ACC112 (cell line): ENCODE data around the gene VSIG10L2.

Experiments
- H2AFZ ChIP-seq: fragments of 200-600 bp; sonication (generic); one replicate; pipeline ENCODE4 v1.6.0; 2017; ENCODE audit warnings: antibody characterized with exemption, low read length; ENCODE audit not compliant: unreplicated experiment
- H3K27ac ChIP-seq: fragments of 200-600 bp; sonication (generic); 2 replicates; pipeline ENCODE4 v1.5.1; 2014; ENCODE audit warnings: low read depth, mild to moderate bottlenecking, antibody characterized with exemption, low read length, moderate library complexity
- H3K27me3 ChIP-seq: fragments of 200-600 bp; sonication (generic); 2 replicates; pipeline ENCODE4 v1.6.1; 2014; ENCODE audit warnings: mild to moderate bottlenecking, antibody characterized with exemption, low read length, moderate library complexity, mixed read lengths; ENCODE audit not compliant: insufficient read depth
- H3K36me3 ChIP-seq: fragments of 200-600 bp; sonication (generic); 2 replicates; pipeline ENCODE4 v1.6.1; 2016; ENCODE audit warnings: mild to moderate bottlenecking, antibody characterized with exemption, low read length, moderate library complexity, mixed read lengths; ENCODE audit not compliant: insufficient read depth
- H3K4me1 ChIP-seq: fragments of 200-600 bp; sonication (generic); one replicate; pipeline ENCODE4 v1.6.1; 2016; ENCODE audit warnings: low read length, mixed read lengths; ENCODE audit not compliant: insufficient read depth, unreplicated experiment, control insufficient read depth
- H3K4me3 ChIP-seq: fragments of 200-600 bp; sonication (generic); 2 replicates; pipeline ENCODE4 v1.5.1; 2014; ENCODE audit warnings: mild to moderate bottlenecking, low read depth, low read length
- H3K79me2 ChIP-seq: fragments of 200-600 bp; sonication (generic); one replicate; pipeline ENCODE4 v1.6.0; 2016; ENCODE audit warnings: low read length; ENCODE audit not compliant: control insufficient read depth, unreplicated experiment, insufficient read depth

Gene VSIG10L2

GRCh38 chr11:125948278-125949051 is 2.6 kb downstream of the VSIG10L2 start:
- no peaks in the 10 kb centered on the region for H3K36me3 ChIP-seq

GRCh38 chr11:125949271-125950177 is 3.7 kb downstream of the VSIG10L2 start:
- Histone ChIP-seq H2AFZ (no peak overlapping the region), H3K79me2 (no peaks in the 10 kb centered on the region), H3K4me1 (peaks cover 9% of the 10 kb centered on the region), H3K4me3 (no peak overlapping the region), H3K27me3 (no peaks in the 10 kb centered on the region), H3K27ac (no peak overlapping the region), H3K36me3 (no peaks in the 10 kb centered on the region)

More at GRCh38 chr11:125948278-125949051, 2.6 kb downstream of the VSIG10L2 start:
- Histone ChIP-seq H3K27ac (no peak overlapping the region), H3K4me1 (peaks cover 9% of the 10 kb centered on the region), H3K27me3 (no peaks in the 10 kb centered on the region), H3K79me2 (no peaks in the 10 kb centered on the region), H3K4me3 (no peak overlapping the region), H2AFZ (no peak overlapping the region)

- Histone ChIP-seq H3K4me3 (no peak overlapping the region), H3K27ac (no peak overlapping the region), H3K79me2 (no peaks in the 10 kb centered on the region), H3K27me3 (no peaks in the 10 kb centered on the region), H2AFZ (no peak overlapping the region), H3K4me1 (peaks cover 9% of the 10 kb centered on the region), H3K36me3 (no peaks in the 10 kb centered on the region)
Observed at GRCh38 chr11:125950178-125950490, 4.3 kb downstream of the VSIG10L2 start.

- H3K27ac ChIP-seq, result no peak overlapping the region
- no peaks in the 10 kb centered on the region for H3K27me3 ChIP-seq
- no peaks in the 10 kb centered on the region for H3K36me3 ChIP-seq
- no peaks in the 10 kb centered on the region for H3K79me2 ChIP-seq
- H3K4me3 ChIP-seq, result no peak overlapping the region
- H2AFZ ChIP-seq, result no peak overlapping the region
- H3K4me1 ChIP-seq, result peaks cover 9% of the 10 kb centered on the region
Observed at GRCh38 chr11:125950696-125951651, 5.1 kb downstream of the VSIG10L2 start.

GRCh38 chr11:125951731-125952130 is 5.9 kb downstream of the VSIG10L2 start:
- Histone ChIP-seq H3K27me3 (no peaks in the 10 kb centered on the region), H3K27ac (no peak overlapping the region), H3K36me3 (no peaks in the 10 kb centered on the region), H3K4me1 (peaks cover 9% of the 10 kb centered on the region), H2AFZ (no peak overlapping the region), H3K79me2 (no peaks in the 10 kb centered on the region), H3K4me3 (no peak overlapping the region)

- no peak overlapping the region for H3K27ac ChIP-seq
- H3K4me3 ChIP-seq, result no peak overlapping the region
- peaks cover 9% of the 10 kb centered on the region for H3K4me1 ChIP-seq
- H2AFZ ChIP-seq, result no peak overlapping the region
- H3K36me3 ChIP-seq, result no peaks in the 10 kb centered on the region
- no peaks in the 10 kb centered on the region for H3K27me3 ChIP-seq
- no peaks in the 10 kb centered on the region for H3K79me2 ChIP-seq
Observed at GRCh38 chr11:125952559-125952958, 6.7 kb downstream of the VSIG10L2 start.

GRCh38 chr11:125952973-125953372 is 7.1 kb downstream of the VSIG10L2 start:
- Histone ChIP-seq H3K4me3 (no peak overlapping the region), H2AFZ (no peak overlapping the region), H3K36me3 (no peaks in the 10 kb centered on the region), H3K27ac (no peak overlapping the region), H3K4me1 (peaks cover 9% of the 10 kb centered on the region), H3K79me2 (no peaks in the 10 kb centered on the region), H3K27me3 (no peaks in the 10 kb centered on the region)

GRCh38 chr11:125953401-125953935 is 7.6 kb downstream of the VSIG10L2 start:
- no peaks in the 10 kb centered on the region for H3K79me2 ChIP-seq
- no peaks in the 10 kb centered on the region for H3K27me3 ChIP-seq
- H3K4me1 ChIP-seq, result peaks cover 9% of the 10 kb centered on the region
- H3K36me3 ChIP-seq, result no peaks in the 10 kb centered on the region
- H3K4me3 ChIP-seq, result no peak overlapping the region
- H2AFZ ChIP-seq, result no peak overlapping the region
- H3K27ac ChIP-seq, result no peak overlapping the region

- no peaks in the 10 kb centered on the region for H3K27me3 ChIP-seq
- H3K27ac ChIP-seq, result no peak overlapping the region
- H2AFZ ChIP-seq, result no peak overlapping the region
- H3K36me3 ChIP-seq, result no peaks in the 10 kb centered on the region
- no peak overlapping the region for H3K4me3 ChIP-seq
- no peaks in the 10 kb centered on the region for H3K79me2 ChIP-seq
- peaks cover 9% of the 10 kb centered on the region for H3K4me1 ChIP-seq
Observed at GRCh38 chr11:125954123-125954944, 8.5 kb downstream of the VSIG10L2 start.
